Kidney epithelial cell (primary cell): Measurements from ENCODE around the gene RAC3. TPM values are rescaled to one million over a fixed set of nuclear protein-coding genes. Genes with fewer than 3 reads are reported as not detected.

Experiments
- DNase-seq: peaks from one replicate; pipeline ENCODE4 v3.0.0-alpha.2; 2010; ENCODE audit warnings: low read depth
- H3K27me3 ChIP-seq: 2 replicates; pipeline ENCODE4 v1.6.0; 2011; ENCODE audit warnings: low read length; ENCODE audit not compliant: control insufficient read depth, insufficient read depth
- H3K36me3 ChIP-seq: 2 replicates; pipeline ENCODE4 v1.5.1; 2011; ENCODE audit warnings: low read length; ENCODE audit not compliant: control insufficient read depth, insufficient read depth
- H3K4me3 ChIP-seq: 2 replicates; pipeline ENCODE4 v1.5.1; 2011; ENCODE audit warnings: low read depth, mild to moderate bottlenecking, control low read depth, low read length
- CTCF ChIP-seq: IDR thresholded peaks from 2 replicates; pipeline ENCODE4 v1.5.1; 2011; ENCODE audit warnings: mild to moderate bottlenecking, moderate library complexity, low read length, control low read depth, inconsistent platforms; ENCODE audit not compliant: insufficient read depth, poor library complexity, severe bottlenecking
- total RNA-seq: library from RNA; depleted of rRNA; stranded (reverse); fragments of >200 nt; gene quantifications from 2 replicates; pipeline ENCODE4 v1.2.3, GENCODE V29; 2015

The RAC3 gene
- total RNA-seq, 1 donor from 2014 or later = 57.4 TPM

GRCh38 chr17:81987161-81987770, 44.2 kb upstream of the RAC3 start:
- no peak for DNase-seq
- no peak overlapping the region for H3K4me3 ChIP-seq
- H3K36me3 ChIP-seq = peaks cover 2% of the 10 kb centered on the region
- TF ChIP-seq CTCF = no peak
- no peaks in the 10 kb centered on the region for H3K27me3 ChIP-seq

- Histone ChIP-seq H3K4me3 (no peak overlapping the region), H3K27me3 (no peaks in the 10 kb centered on the region), H3K36me3 (peaks cover 4% of the 10 kb centered on the region)
- TF ChIP-seq CTCF = no peak
- no peak for DNase-seq
Measured at GRCh38 chr17:81990836-81991683, 40.4 kb upstream of the RAC3 start.

DNA sequence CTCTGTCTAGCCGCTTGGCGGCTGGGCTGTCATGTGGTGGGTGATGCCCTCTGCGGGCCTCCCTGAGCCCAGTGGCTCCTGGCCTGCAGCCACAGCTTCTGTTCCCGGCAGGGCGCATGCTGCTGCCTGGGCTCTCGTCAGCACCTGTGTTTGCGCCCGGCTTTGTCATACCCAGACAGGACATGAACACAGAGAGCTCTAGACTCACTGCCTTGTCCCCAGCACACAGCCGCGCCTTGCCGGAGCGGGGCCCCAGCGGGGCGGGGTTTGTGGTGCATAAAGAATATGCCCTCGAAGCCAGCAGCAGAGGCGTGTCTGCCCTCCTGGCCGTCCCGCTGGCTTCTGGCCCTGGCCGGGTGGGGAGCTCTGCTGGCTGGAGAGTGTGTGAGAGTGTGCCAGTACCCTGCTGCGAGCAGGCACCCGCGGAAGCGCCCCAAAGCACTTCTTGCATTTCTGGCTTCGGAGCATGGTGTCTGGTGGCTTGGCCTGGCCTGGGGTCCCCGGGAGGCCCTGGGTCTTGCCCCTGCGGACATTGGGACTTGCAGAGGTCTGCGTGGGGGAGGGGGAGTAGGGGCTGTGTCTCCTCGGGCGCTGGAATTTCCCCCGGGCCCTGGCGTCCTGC, 39.7 kb upstream of the RAC3 start:
- no peaks in the 10 kb centered on the region for H3K27me3 ChIP-seq
- no peak overlapping the region for H3K4me3 ChIP-seq
- DNase-seq = peak; percentile 44
- peaks cover 4% of the 10 kb centered on the region for H3K36me3 ChIP-seq
- TF ChIP-seq CTCF = no peak

GRCh38 chr17:81992306-81993102, 39.0 kb upstream of the RAC3 start:
- Histone ChIP-seq H3K4me3 (no peak overlapping the region), H3K36me3 (peaks cover 4% of the 10 kb centered on the region), H3K27me3 (no peaks in the 10 kb centered on the region)
- no peak for DNase-seq
- no peak for TF ChIP-seq CTCF

DNA sequence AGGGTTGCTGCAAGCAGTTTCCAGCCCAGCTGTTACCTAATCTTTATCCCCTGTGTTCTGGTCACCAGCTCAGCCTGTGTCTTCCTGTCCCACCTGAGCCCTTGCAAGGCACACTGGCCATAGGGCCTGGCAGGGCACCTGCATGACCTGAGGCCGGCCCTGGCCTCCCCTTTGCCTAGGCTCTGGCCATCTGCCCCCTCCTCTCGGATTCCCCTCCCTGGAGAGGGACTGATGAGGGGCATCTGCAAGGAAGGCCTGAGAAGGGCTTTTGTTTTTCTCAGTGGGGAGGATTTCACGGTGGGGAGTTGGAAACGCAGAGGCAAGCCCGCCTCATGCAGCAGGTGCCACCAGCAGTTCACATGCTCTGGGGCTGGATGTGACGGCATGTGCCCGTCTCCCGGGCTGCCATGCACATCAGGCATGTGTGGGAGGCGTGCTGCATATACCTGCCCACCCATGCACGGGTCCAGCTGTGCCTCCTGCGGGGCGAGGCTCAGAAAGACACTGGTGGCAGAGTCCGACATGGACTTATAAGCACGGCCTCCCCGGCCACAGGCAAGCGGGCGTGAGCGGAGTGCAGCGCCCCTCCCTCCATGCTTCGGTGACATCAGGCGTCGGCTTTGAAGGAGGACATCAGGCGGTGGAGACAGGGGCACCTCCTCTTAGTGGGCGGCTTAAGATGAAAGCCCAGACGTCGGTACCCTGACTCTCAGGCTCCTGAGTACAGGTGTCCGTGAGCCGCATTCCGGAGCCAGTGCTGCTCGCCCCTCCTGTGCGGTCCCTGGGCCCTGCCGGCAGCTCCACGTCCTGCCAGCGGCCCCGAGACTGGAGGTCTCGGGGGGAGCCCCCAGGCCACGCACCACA, 37.5 kb upstream of the RAC3 start:
- no peak for DNase-seq
- H3K36me3 ChIP-seq = peaks cover 4% of the 10 kb centered on the region
- H3K27me3 ChIP-seq = no peaks in the 10 kb centered on the region
- H3K4me3 ChIP-seq = no peak overlapping the region
- TF ChIP-seq CTCF = no peak
